Astrocyte (in vitro differentiated cells and primary cell): ENCODE measurements around the gene TFEB. TPM values are rescaled to one million over a fixed set of nuclear protein-coding genes. Genes with fewer than 3 reads are reported as not detected.

Source experiments
- DNase-seq: peaks from one replicate; pipeline ENCODE4 v3.0.0-alpha.2; 2010; ENCODE audit warnings: low read depth
- FAIRE-seq: peaks from 2 replicates; lab custom pipeline; 2011; peaks lifted over from hg19 to GRCh38; lab: Jason Lieb, UNC
- H2AFZ ChIP-seq: 2 replicates; pipeline ENCODE4 v1.6.0; 2012; ENCODE audit warnings: low read depth, low read length, inconsistent platforms
- H3K27ac ChIP-seq: 2 replicates; pipeline ENCODE4 v1.5.1; 2011; ENCODE audit warnings: low read depth, low read length, inconsistent platforms
- H3K27me3 ChIP-seq: 2 replicates; pipeline ENCODE4 v1.6.0; 2011; ENCODE audit warnings: low read length, inconsistent platforms; ENCODE audit not compliant: insufficient read depth
- H3K36me3 ChIP-seq: 2 replicates; pipeline ENCODE4 v1.5.1; 2011; ENCODE audit warnings: low read length, inconsistent platforms; ENCODE audit not compliant: insufficient read depth
- H3K4me1 ChIP-seq: 2 replicates; pipeline ENCODE4 v1.5.1; 2011; ENCODE audit warnings: low read length, inconsistent platforms; ENCODE audit not compliant: insufficient read depth
- H3K4me2 ChIP-seq: 2 replicates; pipeline ENCODE4 v1.6.0; 2012; ENCODE audit warnings: low read length, inconsistent platforms
- H3K4me3 ChIP-seq: 2 replicates; pipeline ENCODE4 v1.5.1; 2011; ENCODE audit warnings: low read depth, mild to moderate bottlenecking, low read length, inconsistent platforms; ENCODE audit not compliant: insufficient read depth
- H3K79me2 ChIP-seq: 2 replicates; pipeline ENCODE4 v1.6.0; 2012; ENCODE audit warnings: mild to moderate bottlenecking, low read length, inconsistent platforms; ENCODE audit not compliant: insufficient read depth
- H3K9ac ChIP-seq: 2 replicates; pipeline ENCODE4 v1.6.0; 2012; ENCODE audit warnings: mild to moderate bottlenecking, low read length, inconsistent platforms
- H3K9me3 ChIP-seq: 2 replicates; pipeline ENCODE4 v1.5.1; 2012; ENCODE audit warnings: low read depth, mild to moderate bottlenecking, low read length, inconsistent platforms; ENCODE audit not compliant: insufficient read depth
- H4K20me1 ChIP-seq: 2 replicates; pipeline ENCODE4 v1.6.0; 2012; ENCODE audit warnings: low read length, inconsistent platforms; ENCODE audit not compliant: insufficient read depth
- H3K27ac Mint-ChIP-seq: one replicate; pipeline ENCODE4 v1.8.0; 2021; ENCODE audit warnings: mild to moderate bottlenecking, mixed read lengths; ENCODE audit not compliant: unreplicated experiment
- H3K27me3 Mint-ChIP-seq: one replicate; pipeline ENCODE4 v1.8.0; 2021; ENCODE audit warnings: low read depth, mixed read lengths; ENCODE audit not compliant: unreplicated experiment
- H3K36me3 Mint-ChIP-seq: one replicate; pipeline ENCODE4 v1.8.0; 2021; ENCODE audit warnings: low read depth, mixed read lengths; ENCODE audit not compliant: unreplicated experiment
- H3K4me1 Mint-ChIP-seq: one replicate; pipeline ENCODE4 v1.8.0; 2021; ENCODE audit warnings: low read depth, mixed read lengths; ENCODE audit not compliant: unreplicated experiment
- H3K4me3 Mint-ChIP-seq: one replicate; pipeline ENCODE4 v1.8.0; 2021; ENCODE audit warnings: mild to moderate bottlenecking, moderate library complexity, mixed read lengths; ENCODE audit not compliant: unreplicated experiment
- H3K9me3 Mint-ChIP-seq: one replicate; pipeline ENCODE4 v1.8.0; 2021; ENCODE audit warnings: mild to moderate bottlenecking, mixed read lengths; ENCODE audit not compliant: unreplicated experiment
- CTCF ChIP-seq: IDR thresholded peaks from 2 replicates; pipeline ENCODE4 v1.5.1; 2011; ENCODE audit warnings: low read depth, mild to moderate bottlenecking, inconsistent platforms, low read length, moderate library complexity; ENCODE audit not compliant: insufficient read depth
- EZH2 ChIP-seq: IDR thresholded peaks from 2 replicates; pipeline ENCODE4 v1.6.1; 2012; ENCODE audit warnings: mild to moderate bottlenecking, low read length, inconsistent platforms; ENCODE audit not compliant: insufficient read depth
- total RNA-seq: library from RNA; stranded (reverse); gene quantifications from 2 replicates; pipeline ENCODE4 v1.2.1, GENCODE V29; 2021

Gene TFEB
- total RNA-seq, 1 donor from 2014 or later = 4.7 TPM

GRCh38 chr6:41652866-41653652, 82.3 kb downstream of the TFEB start:
- no peak for TF ChIP-seq EZH2
- no peak for TF ChIP-seq CTCF
- peaks cover 16% of the 10 kb centered on the region for H3K36me3 Mint-ChIP-seq
- no peak overlapping the region for H3K27ac ChIP-seq
- H3K27me3 ChIP-seq = no peaks in the 10 kb centered on the region
- peaks cover 2% of the 10 kb centered on the region for H3K27me3 Mint-ChIP-seq
- H4K20me1 ChIP-seq = peaks cover 31% of the 10 kb centered on the region
- peaks cover 10% of the 10 kb centered on the region for H3K36me3 ChIP-seq
- no peaks in the 10 kb centered on the region for H3K9me3 Mint-ChIP-seq
- H3K9me3 ChIP-seq = no peaks in the 10 kb centered on the region
- H3K79me2 ChIP-seq = no peaks in the 10 kb centered on the region
- no peak overlapping the region for H3K4me3 ChIP-seq
- H3K9ac ChIP-seq = no peak overlapping the region
- H2AFZ ChIP-seq = no peak overlapping the region
- no peak overlapping the region for H3K27ac Mint-ChIP-seq
- DNase-seq (no peak), FAIRE-seq (no peak)
- no peak overlapping the region for H3K4me2 ChIP-seq
- H3K4me3 Mint-ChIP-seq = no peak overlapping the region
- H3K4me1 Mint-ChIP-seq = peaks cover 20% of the 10 kb centered on the region
- peaks cover 12% of the 10 kb centered on the region for H3K4me1 ChIP-seq

- H3K27me3 Mint-ChIP-seq = no peaks in the 10 kb centered on the region
- H3K27ac Mint-ChIP-seq = no peak overlapping the region
Observed at GRCh38 chr6:41651962-41652657, 83.3 kb downstream of the TFEB start.

More at GRCh38 chr6:41651962-41652657, 83.3 kb downstream of the TFEB start:
- FAIRE-seq (no peak), DNase-seq (no peak)
- Histone ChIP-seq H4K20me1 (peaks cover 36% of the 10 kb centered on the region), H3K4me3 (no peak overlapping the region), H3K4me1 (peaks cover 12% of the 10 kb centered on the region), H3K27me3 (no peaks in the 10 kb centered on the region), H3K9ac (no peak overlapping the region), H3K79me2 (no peaks in the 10 kb centered on the region), H3K36me3 (peaks cover 10% of the 10 kb centered on the region), H2AFZ (no peak overlapping the region), H3K9me3 (no peaks in the 10 kb centered on the region), H3K4me2 (no peak overlapping the region), H3K27ac (no peak overlapping the region)
- Mint-ChIP-seq H3K4me3 (peak overlapping the region; percentile 4), H3K4me1 (peaks cover 21% of the 10 kb centered on the region), H3K9me3 (no peaks in the 10 kb centered on the region), H3K36me3 (peaks cover 17% of the 10 kb centered on the region)
- TF ChIP-seq CTCF = no peak
- TF ChIP-seq EZH2 = no peak
